Neuronal stem cell (in vitro differentiated cells): Measurements from ENCODE around the gene KRTAP20-4. TPM values are rescaled to one million over a fixed set of nuclear protein-coding genes. Genes with fewer than 3 reads are reported as not detected.

Experiments
- DNase-seq: peaks from one replicate; pipeline ENCODE4 v3.0.0-alpha.2; 2013; ENCODE audit warnings: low spot score
- H2AFZ ChIP-seq: one replicate; pipeline ENCODE4 v1.6.1; 2013; ENCODE audit warnings: mild to moderate bottlenecking, low read length, inconsistent platforms
- H2AK5ac ChIP-seq: 2 replicates; pipeline ENCODE4 v1.6.1; 2013; ENCODE audit warnings: low read depth, mild to moderate bottlenecking, inconsistent platforms, low read length, moderate library complexity, mixed read lengths
- H2BK120ac ChIP-seq: 2 replicates; pipeline ENCODE4 v1.6.1; 2013; ENCODE audit warnings: low read depth, mild to moderate bottlenecking, inconsistent platforms, low read length, moderate library complexity, mixed read lengths
- H2BK12ac ChIP-seq: one replicate; pipeline ENCODE4 v1.6.1; 2013; ENCODE audit warnings: low read length, inconsistent platforms
- H2BK15ac ChIP-seq: 2 replicates; pipeline ENCODE4 v1.6.1; 2013; ENCODE audit warnings: mild to moderate bottlenecking, low read length, inconsistent platforms, mixed read lengths
- H2BK5ac ChIP-seq: one replicate; pipeline ENCODE4 v1.6.1; 2013; ENCODE audit warnings: inconsistent platforms, mild to moderate bottlenecking, low read length, moderate library complexity
- H3K14ac ChIP-seq: one replicate; pipeline ENCODE4 v1.6.1; 2013; ENCODE audit warnings: low read length, inconsistent platforms
- H3K18ac ChIP-seq: 2 replicates; pipeline ENCODE4 v1.6.1; 2013; ENCODE audit warnings: low read length, inconsistent platforms
- H3K23ac ChIP-seq: 2 replicates; pipeline ENCODE4 v1.6.1; 2013; ENCODE audit warnings: low read depth, mild to moderate bottlenecking, mixed read lengths, low read length, inconsistent platforms; ENCODE audit not compliant: poor library complexity
- H3K27ac ChIP-seq: replicated peaks from 3 replicates; pipeline ENCODE4 v1.5.1; 2013; ENCODE audit warnings: low read length, inconsistent platforms
- H3K27me3 ChIP-seq, 3 experiments: 2 replicates each; pipeline ENCODE4 v1.6.1; 2013; ENCODE audit warnings: low read length in 3 of 3, mild to moderate bottlenecking in 2 of 3, inconsistent platforms in 1 of 3, low read depth in 1 of 3, mixed read lengths in 1 of 3, moderate library complexity in 1 of 3; ENCODE audit not compliant: control insufficient read depth in 3 of 3, insufficient read depth in 3 of 3
- H3K36me3 ChIP-seq, 2 donors: replicated peaks in 1 of 2; 2 replicates each; pipeline ENCODE4 v1.6.1; 2013; ENCODE audit warnings: low read length in 2 of 2; ENCODE audit not compliant: control insufficient read depth in 2 of 2, insufficient read depth in 2 of 2
- H3K4ac ChIP-seq: 2 replicates; pipeline ENCODE4 v1.6.1; 2013; ENCODE audit warnings: inconsistent platforms, mild to moderate bottlenecking, low read length, moderate library complexity
- H3K4me1 ChIP-seq, 2 donors: 1 replicate in 1 of 2; 2 replicates in 1 of 2; pipeline ENCODE4 v1.6.1; 2013; ENCODE audit warnings: low read length in 2 of 2, low read depth in 1 of 2; ENCODE audit not compliant: control insufficient read depth in 2 of 2, insufficient read depth in 1 of 2
- H3K4me2 ChIP-seq: one replicate; pipeline ENCODE4 v1.6.1; 2013; ENCODE audit warnings: mild to moderate bottlenecking, low read length, inconsistent platforms; ENCODE audit not compliant: insufficient read depth, poor library complexity, severe bottlenecking
- H3K4me3 ChIP-seq, 2 donors: 2 replicates each; pipeline ENCODE4 v1.5.1; 2013; ENCODE audit warnings: low read length in 2 of 2, mild to moderate bottlenecking in 2 of 2, inconsistent platforms in 1 of 2, moderate library complexity in 1 of 2
- H3K79me1 ChIP-seq: one replicate; pipeline ENCODE4 v1.6.1; 2013; ENCODE audit warnings: low read depth, mild to moderate bottlenecking, inconsistent platforms, low read length, moderate library complexity
- H3K9ac ChIP-seq: one replicate; pipeline ENCODE4 v1.6.1; 2013; ENCODE audit warnings: mild to moderate bottlenecking, low read depth, low read length, inconsistent platforms; ENCODE audit not compliant: poor library complexity
- H3K9me3 ChIP-seq, 2 donors: replicated peaks in 1 of 2; 2 replicates each; pipeline versions ENCODE3 to v1.6.1; 2013; ENCODE audit warnings: low read length in 2 of 2, mild to moderate bottlenecking in 2 of 2, inconsistent platforms in 1 of 2, low read depth in 1 of 2, mixed read lengths in 1 of 2, moderate library complexity in 1 of 2; ENCODE audit not compliant: control insufficient read depth in 2 of 2, insufficient read depth in 1 of 2
- H4K8ac ChIP-seq: one replicate; pipeline ENCODE4 v1.6.1; 2013; ENCODE audit warnings: low read depth, mild to moderate bottlenecking, inconsistent platforms, low read length, moderate library complexity
- H4K91ac ChIP-seq: one replicate; pipeline ENCODE4 v1.6.1; 2013; ENCODE audit warnings: low read length, low read depth, mild to moderate bottlenecking, inconsistent platforms; ENCODE audit not compliant: poor library complexity
- WGBS, 2 donors: extraction: QIAGEN DNeasy Blood & Tissue Kit; methylation state at CpG; one replicate each; pipeline ENCODE4 v1.1.7; 2013; ENCODE audit warnings: missing lambda C conversion rate in 2 of 2, mixed read lengths in 1 of 2; ENCODE audit not compliant: insufficient read length in 2 of 2, insufficient replicate concordance in 1 of 2; ENCODE audit errors: extremely low coverage in 2 of 2; 5-methylcytosine and 5-hydroxymethylcytosine counted together
- small RNA-seq: library from polyadenylated mRNA; stranded (forward); fragments of <200 nt; extraction: miRNeasy Mini kit (QIAGEN cat#:217004); gene quantifications from one replicate; pipeline ENCODE3, GENCODE V24; 2013; ENCODE audit not compliant: insufficient read depth

The KRTAP20-4 gene

DNA sequence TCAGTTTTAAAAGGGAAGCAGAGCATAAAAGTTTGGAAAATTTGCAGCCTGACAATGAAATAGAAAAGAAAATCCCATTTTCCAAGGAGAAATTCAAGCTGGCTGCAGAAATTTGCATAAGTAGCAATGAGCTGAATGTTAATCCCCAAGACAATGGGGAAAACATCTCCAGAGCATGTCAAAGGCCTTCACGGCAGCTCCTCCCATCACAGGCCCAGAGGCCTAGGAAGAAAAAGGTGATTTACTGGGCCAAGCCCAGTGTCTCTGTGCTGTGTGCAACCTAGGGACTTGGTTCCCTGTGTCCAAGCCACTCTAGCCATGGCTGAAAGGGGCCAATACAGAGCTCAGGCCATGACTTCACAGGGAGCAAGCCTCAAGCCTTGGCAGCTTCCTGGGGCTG lies 48.3 kb downstream of the KRTAP20-4 start:
- no peak overlapping the region for H3K23ac ChIP-seq
- H3K4ac ChIP-seq: no peak overlapping the region
- no CpG with 5 or more reads among the region's 1 CpG for WGBS, 2 donors
- no peak overlapping the region for H3K14ac ChIP-seq
- H2BK5ac ChIP-seq: no peak overlapping the region
- no peaks in the 10 kb centered on the region for H3K9me3 ChIP-seq
- no peak overlapping the region for H2BK12ac ChIP-seq
- peak overlapping the region; percentile 9 for H3K18ac ChIP-seq
- H3K4me1 ChIP-seq: peaks cover 0 to 3% of the 10 kb centered on the region in 2 donors
- no peak for DNase-seq
- H4K91ac ChIP-seq: no peak overlapping the region
- H4K8ac ChIP-seq: no peak overlapping the region
- H2BK120ac ChIP-seq: no peak overlapping the region
- no peak overlapping the region for H2BK15ac ChIP-seq
- no peak overlapping the region for H3K4me3 ChIP-seq
- H2AK5ac ChIP-seq: no peak overlapping the region
- no peaks in the 10 kb centered on the region for H3K27me3 ChIP-seq
- H3K36me3 ChIP-seq: no peaks in the 10 kb centered on the region
- H3K4me2 ChIP-seq: no peak overlapping the region
- H3K9ac ChIP-seq: no peak overlapping the region
- H3K27ac ChIP-seq: no peak overlapping the region
- H2AFZ ChIP-seq: no peak overlapping the region
- no peaks in the 10 kb centered on the region for H3K79me1 ChIP-seq

Small RNA genes within 50 kb of the gene (small RNA-seq; reads per million reads assigned to genes)
- gene KRTAP20-1 (not detected), gene KRTAP20-3 (not detected), gene KRTAP20-4 (not detected), gene KRTAP22-1 (not detected), gene KRTAP22-2 (not detected)
